K562 (cell line): ENCODE measurements around the gene TRIM23.

ENCODE experiments used
- DDX20 ChIP-seq: fragments of 450-650 bp; IDR thresholded peaks from 2 replicates; pipeline ENCODE4 v1.6.1; 2016; ENCODE audit warnings: missing genetic modification characterization, low read depth, mild to moderate bottlenecking, missing compliant biosample characterization, moderate library complexity
- EP300 ChIP-seq: IDR thresholded peaks from 2 replicates; pipeline ENCODE4 v1.6.1; 2012; ENCODE audit warnings: low read length, improper control_type of control experiment
- EZH2 ChIP-seq: IDR thresholded peaks from 2 replicates; pipeline ENCODE4 v1.6.1; 2012; ENCODE audit warnings: low read depth, mild to moderate bottlenecking, inconsistent platforms, low read length, borderline replicate concordance
- HCFC1 ChIP-seq: IDR thresholded peaks from 2 replicates; pipeline ENCODE4 v1.6.1; 2012; ENCODE audit warnings: low read depth, low read length, improper control_type of control experiment
- NR2C2 ChIP-seq, 2 experiments: fragments of 200-800 bp in 1 of 2; sonication (Bioruptor generic) in 1 of 2; sonication (generic) in 1 of 2; formaldehyde crosslinking in 1 of 2; IDR thresholded peaks; 2 replicates each; pipeline versions ENCODE4 v1.6.1 to v1.8.0; 2016 to 2022; ENCODE audit warnings: mild to moderate bottlenecking in 1 of 2, missing compliant biosample characterization in 1 of 2, missing genetic modification characterization in 1 of 2, missing genetic modification reagents in 1 of 2
- POLR2A ChIP-seq: fragments of 450-650 bp; conservative IDR thresholded peaks from 2 replicates; pipeline ENCODE4 v1.6.1; 2016
- SMAD3 ChIP-seq: fragments of 450-650 bp; formaldehyde crosslinking; conservative IDR thresholded peaks from 2 replicates; pipeline ENCODE4 v1.4.0; 2020; ENCODE audit warnings: mild to moderate bottlenecking
- YY1 ChIP-seq, 3 experiments: IDR thresholded peaks; 2 replicates each; pipeline ENCODE4 v1.6.1; 2011; ENCODE audit warnings: low read length in 2 of 3, mild to moderate bottlenecking in 2 of 3, moderate library complexity in 2 of 3, borderline replicate concordance in 1 of 3, control low read depth in 1 of 3, low read depth in 1 of 3; ENCODE audit not compliant: insufficient read depth in 3 of 3, insufficient replicate concordance in 2 of 3, control insufficient read depth in 1 of 3, insufficient read length in 1 of 3; ENCODE audit errors: extremely low read depth in 1 of 3
- ZNF140 ChIP-seq: fragments of 250-450 bp; sonication (Bioruptor Pico); IDR thresholded peaks from 2 replicates; pipeline ENCODE4 v1.8.0; 2021; ENCODE audit warnings: moderate library complexity, mild to moderate bottlenecking, inconsistent platforms
- ZNF316 ChIP-seq: fragments of 450-650 bp; IDR thresholded peaks from 2 replicates; pipeline ENCODE4 v1.6.1; 2016
- TF ChIP-seq, protein P1 (sequence below), 3 experiments: IDR thresholded peaks in 2 of 3; conservative IDR thresholded peaks in 1 of 3; 2 replicates each; pipeline ENCODE4 v1.5.1; 2011 to 2012; ENCODE audit warnings: low read length in 3 of 3, mild to moderate bottlenecking in 3 of 3, control low read depth in 2 of 3, improper control_type of control experiment in 1 of 3, inconsistent platforms in 1 of 3, low read depth in 1 of 3, mixed read lengths in 1 of 3, moderate library complexity in 1 of 3; ENCODE audit not compliant: insufficient read depth in 2 of 3

DNA sequence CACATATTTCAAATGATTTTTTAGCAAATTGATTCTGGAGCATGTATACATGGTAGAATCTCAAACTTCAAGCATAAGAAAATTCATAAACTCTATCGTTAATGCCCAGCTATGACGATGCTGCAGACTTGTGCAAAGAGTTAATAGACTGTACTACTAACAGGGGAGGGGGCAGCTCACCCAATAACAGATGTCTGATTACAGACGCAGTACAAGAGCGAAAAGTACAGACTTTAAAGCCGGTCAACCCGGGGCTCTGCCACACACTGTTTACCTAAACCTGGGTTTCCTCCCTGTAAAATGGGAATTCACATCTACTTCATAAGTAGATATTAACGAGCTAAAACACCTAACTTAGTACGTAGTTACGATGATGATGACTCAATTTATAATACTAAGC is 651 bp downstream of the TRIM23 start:
- no peak for TF ChIP-seq POLR2A
- TF ChIP-seq ZNF140 (CRISPR knock-in tag): no peak
- TF ChIP-seq SMAD3 (CRISPR knock-in tag): no peak
- TF ChIP-seq DDX20 (tag): no peak
- no peak for TF ChIP-seq EP300
- TF ChIP-seq NR2C2 (CRISPR knock-in tag; IDR thresholded peaks at IDR 0.05): no peak
- no peak for TF ChIP-seq NR2C2 (tag; IDR thresholded peaks at IDR 0.05)
- TF ChIP-seq, protein P1, sequence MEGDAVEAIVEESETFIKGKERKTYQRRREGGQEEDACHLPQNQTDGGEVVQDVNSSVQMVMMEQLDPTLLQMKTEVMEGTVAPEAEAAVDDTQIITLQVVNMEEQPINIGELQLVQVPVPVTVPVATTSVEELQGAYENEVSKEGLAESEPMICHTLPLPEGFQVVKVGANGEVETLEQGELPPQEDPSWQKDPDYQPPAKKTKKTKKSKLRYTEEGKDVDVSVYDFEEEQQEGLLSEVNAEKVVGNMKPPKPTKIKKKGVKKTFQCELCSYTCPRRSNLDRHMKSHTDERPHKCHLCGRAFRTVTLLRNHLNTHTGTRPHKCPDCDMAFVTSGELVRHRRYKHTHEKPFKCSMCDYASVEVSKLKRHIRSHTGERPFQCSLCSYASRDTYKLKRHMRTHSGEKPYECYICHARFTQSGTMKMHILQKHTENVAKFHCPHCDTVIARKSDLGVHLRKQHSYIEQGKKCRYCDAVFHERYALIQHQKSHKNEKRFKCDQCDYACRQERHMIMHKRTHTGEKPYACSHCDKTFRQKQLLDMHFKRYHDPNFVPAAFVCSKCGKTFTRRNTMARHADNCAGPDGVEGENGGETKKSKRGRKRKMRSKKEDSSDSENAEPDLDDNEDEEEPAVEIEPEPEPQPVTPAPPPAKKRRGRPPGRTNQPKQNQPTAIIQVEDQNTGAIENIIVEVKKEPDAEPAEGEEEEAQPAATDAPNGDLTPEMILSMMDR (IDR thresholded peaks at IDR 0.05 in 2 of 3, conservative IDR thresholded peaks at IDR 0.05 in 1 of 3; ENCODE audit: insufficient read depth in 2 of 3, low read depth in 1 of 3, low read length in 3 of 3): no peak
- TF ChIP-seq ZNF316: no peak
- TF ChIP-seq YY1 (IDR thresholded peaks at IDR 0.05; ENCODE audit: borderline replicate concordance in 1 of 3, control insufficient read depth in 1 of 3, extremely low read depth in 1 of 3, insufficient read depth in 3 of 3, insufficient read length in 1 of 3, insufficient replicate concordance in 2 of 3, low read depth in 1 of 3, low read length in 2 of 3): no peak
- TF ChIP-seq HCFC1: no peak
- no peak for TF ChIP-seq EZH2
